ENCODE data around the gene MAN1C1.

DNA sequence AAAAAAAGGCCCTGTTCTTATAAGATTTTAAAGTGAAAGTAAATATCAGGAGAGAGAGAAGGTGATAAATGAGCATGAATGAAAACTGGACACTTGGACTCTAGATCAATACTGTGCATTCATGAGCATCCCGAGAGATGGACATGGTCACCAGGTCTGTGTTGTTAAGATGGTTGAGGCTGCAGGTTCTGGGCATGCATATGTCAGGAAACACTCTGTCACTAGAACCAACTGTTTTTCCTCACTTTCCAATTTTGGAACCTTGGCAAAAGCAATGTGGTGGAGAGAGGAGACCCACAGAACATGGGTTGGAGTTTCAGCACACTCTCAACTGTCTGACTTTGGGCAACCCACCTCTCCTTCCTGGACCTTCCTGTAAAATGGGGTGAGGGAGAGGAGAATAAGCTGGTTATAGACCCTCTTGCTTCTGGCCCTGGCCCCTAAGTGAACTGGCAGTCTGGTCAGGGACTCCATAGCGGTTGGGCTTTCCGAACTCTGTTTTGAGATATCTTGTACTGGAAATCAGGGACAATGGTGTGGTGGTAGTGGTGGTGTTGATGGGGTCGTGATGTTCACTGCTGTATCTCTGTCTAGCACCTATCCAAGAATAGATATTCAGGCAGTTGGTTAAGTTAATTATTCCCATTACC lies 4.2 kb downstream of the MAN1C1 start:
- TF ChIP-seq, protein P1, sequence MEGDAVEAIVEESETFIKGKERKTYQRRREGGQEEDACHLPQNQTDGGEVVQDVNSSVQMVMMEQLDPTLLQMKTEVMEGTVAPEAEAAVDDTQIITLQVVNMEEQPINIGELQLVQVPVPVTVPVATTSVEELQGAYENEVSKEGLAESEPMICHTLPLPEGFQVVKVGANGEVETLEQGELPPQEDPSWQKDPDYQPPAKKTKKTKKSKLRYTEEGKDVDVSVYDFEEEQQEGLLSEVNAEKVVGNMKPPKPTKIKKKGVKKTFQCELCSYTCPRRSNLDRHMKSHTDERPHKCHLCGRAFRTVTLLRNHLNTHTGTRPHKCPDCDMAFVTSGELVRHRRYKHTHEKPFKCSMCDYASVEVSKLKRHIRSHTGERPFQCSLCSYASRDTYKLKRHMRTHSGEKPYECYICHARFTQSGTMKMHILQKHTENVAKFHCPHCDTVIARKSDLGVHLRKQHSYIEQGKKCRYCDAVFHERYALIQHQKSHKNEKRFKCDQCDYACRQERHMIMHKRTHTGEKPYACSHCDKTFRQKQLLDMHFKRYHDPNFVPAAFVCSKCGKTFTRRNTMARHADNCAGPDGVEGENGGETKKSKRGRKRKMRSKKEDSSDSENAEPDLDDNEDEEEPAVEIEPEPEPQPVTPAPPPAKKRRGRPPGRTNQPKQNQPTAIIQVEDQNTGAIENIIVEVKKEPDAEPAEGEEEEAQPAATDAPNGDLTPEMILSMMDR (IDR thresholded peaks at IDR 0.05 in 2 of 3, conservative IDR thresholded peaks at IDR 0.05 in 1 of 3; ENCODE audit: borderline replicate concordance in 1 of 3, insufficient read depth in 1 of 3, low read depth in 2 of 3, low read length in 2 of 3), result no peak
- no peak for TF ChIP-seq ZNF274 (IDR thresholded peaks at IDR 0.05; ENCODE audit: low read depth, low read length)
- no peak for TF ChIP-seq EZH2 (IDR thresholded peaks at IDR 0.05)
- TF ChIP-seq SRF (IDR thresholded peaks at IDR 0.05; ENCODE audit: low read depth), result no peak
- TF ChIP-seq POLR2A (IDR thresholded peaks at IDR 0.05; ENCODE audit: borderline replicate concordance, extremely low read depth, insufficient read depth, insufficient read length), result no peak
- no peak for TF ChIP-seq SP1 (IDR thresholded peaks at IDR 0.05; ENCODE audit: low read depth)
- no peak for TF ChIP-seq POLR2AphosphoS5 (IDR thresholded peaks at IDR 0.05; ENCODE audit: low read depth, low read length)
- TF ChIP-seq YY1 (IDR thresholded peaks at IDR 0.05; ENCODE audit: extremely low read depth, insufficient replicate concordance, low read depth, low read length), result no peak
- TF ChIP-seq EZH2phosphoT487 (IDR thresholded peaks at IDR 0.05; ENCODE audit: borderline replicate concordance), result no peak
- no peak for TF ChIP-seq RAD21 (IDR thresholded peaks at IDR 0.05; ENCODE audit: low read depth)
- no peak for TF ChIP-seq JUND (IDR thresholded peaks at IDR 0.05)
- TF ChIP-seq REST (IDR thresholded peaks at IDR 0.05; ENCODE audit: low read depth), result no peak
- TF ChIP-seq ELF1 (IDR thresholded peaks at IDR 0.05; ENCODE audit: borderline replicate concordance, low read depth), result no peak
- TF ChIP-seq FOSL1 (IDR thresholded peaks at IDR 0.05; ENCODE audit: low read depth), result no peak

Data from HCT116 (cell line).